MCF 10A (cell line): ENCODE data around the gene DYNC1H1. TPM values are rescaled to one million over a fixed set of nuclear protein-coding genes. Genes with fewer than 3 reads are reported as not detected.
"Not testable (repeated sequence)": the region's sequence is repeated elsewhere in the genome, so short reads cannot be mapped to it uniquely, and the experiment has no call there.

Experiments
- BruUV-seq: library from RNA; stranded (reverse); fragments of 400-500 nt; replicated peaks from 2 replicates; lab custom pipeline; 2021; lab: Mats Ljungman, UMichigan
- CTCF ChIA-PET: fragments of 300-600 bp; sonication (Branson Sonifier 250); formaldehyde crosslinking; extraction: SDS; loops from one replicate; lab custom pipeline; 2021; ENCODE audit warnings: antibody characterized with exemption, inconsistent platforms; lab: Yijun Ruan, JAX
- POLR2A ChIA-PET: fragments of 300-600, 350-650 bp; sonication (Branson Sonifier 250); formaldehyde crosslinking; extraction: SDS; loops from one replicate; lab custom pipeline; 2020; ENCODE audit warnings: antibody characterized with exemption, inconsistent platforms; lab: Yijun Ruan, JAX
- DNase-seq: peaks from one replicate; pipeline ENCODE4 v3.0.0-alpha.2; 2018; ENCODE audit not compliant: unreplicated experiment
- H3K27ac Mint-ChIP-seq: one replicate; pipeline ENCODE4 v1.8.0; 2022; ENCODE audit warnings: mild to moderate bottlenecking, low read depth, mixed read lengths; ENCODE audit not compliant: unreplicated experiment
- H3K27me3 Mint-ChIP-seq: one replicate; pipeline ENCODE4 v1.8.0; 2022; ENCODE audit warnings: mixed read lengths; ENCODE audit not compliant: insufficient read depth, unreplicated experiment
- H3K36me3 Mint-ChIP-seq: one replicate; pipeline ENCODE4 v1.8.0; 2022; ENCODE audit warnings: mild to moderate bottlenecking, moderate library complexity, mixed read lengths; ENCODE audit not compliant: insufficient read depth, unreplicated experiment
- H3K4me1 Mint-ChIP-seq: one replicate; pipeline ENCODE4 v1.8.0; 2022; ENCODE audit warnings: mixed read lengths; ENCODE audit not compliant: insufficient read depth, unreplicated experiment
- H3K4me3 Mint-ChIP-seq: one replicate; pipeline ENCODE4 v1.8.0; 2022; ENCODE audit warnings: mild to moderate bottlenecking, moderate library complexity, mixed read lengths; ENCODE audit not compliant: unreplicated experiment
- H3K9me3 Mint-ChIP-seq: one replicate; pipeline ENCODE4 v1.8.0; 2022; ENCODE audit warnings: mixed read lengths; ENCODE audit not compliant: unreplicated experiment
- intact Hi-C: fragments of 100-400 bp; cut with micrococcal nuclease; formaldehyde crosslinking; loops from 2 replicates; pipeline ENCODE4 v1.14.1; 2022
- total RNA-seq: library from RNA; stranded (reverse); gene quantifications from 2 replicates; pipeline ENCODE4 v1.2.3, GENCODE V29; 2022
- TF ChIP-seq, protein P1 (sequence below): fragments of 200-600 bp; IDR thresholded peaks from one replicate; pipeline ENCODE4 v1.8.0; 2022; ENCODE audit warnings: antibody characterized with exemption, mild to moderate bottlenecking; ENCODE audit not compliant: unreplicated experiment

The DYNC1H1 gene
- total RNA-seq, 1 experiment from 2014 or later: 704 TPM

GRCh38 chr14:101970830-101971400 is 6.5 kb downstream of the DYNC1H1 start:
- peak overlapping the region; percentile 21 for H3K4me3 Mint-ChIP-seq
- H3K9me3 Mint-ChIP-seq: no peaks in the 10 kb centered on the region
- peak overlapping the region; percentile 64 for H3K27ac Mint-ChIP-seq
- no peak for DNase-seq
- peaks cover 47% of the 10 kb centered on the region for H3K36me3 Mint-ChIP-seq
- no peaks in the 10 kb centered on the region for H3K27me3 Mint-ChIP-seq
- ChIA-PET CTCF (interaction anchor here (0.6 kb wide), 1 partner anchor 8 kb away, joined by 3 read pairs; no protein-coding TSS in a partner anchor), POLR2A (interaction anchor here (2.3 to 3.1 kb wide), 3 partner anchors 9 to 22 kb away, joined by 12 to 20 read pairs (median 15); no protein-coding TSS in a partner anchor)
- TF ChIP-seq, protein P1, sequence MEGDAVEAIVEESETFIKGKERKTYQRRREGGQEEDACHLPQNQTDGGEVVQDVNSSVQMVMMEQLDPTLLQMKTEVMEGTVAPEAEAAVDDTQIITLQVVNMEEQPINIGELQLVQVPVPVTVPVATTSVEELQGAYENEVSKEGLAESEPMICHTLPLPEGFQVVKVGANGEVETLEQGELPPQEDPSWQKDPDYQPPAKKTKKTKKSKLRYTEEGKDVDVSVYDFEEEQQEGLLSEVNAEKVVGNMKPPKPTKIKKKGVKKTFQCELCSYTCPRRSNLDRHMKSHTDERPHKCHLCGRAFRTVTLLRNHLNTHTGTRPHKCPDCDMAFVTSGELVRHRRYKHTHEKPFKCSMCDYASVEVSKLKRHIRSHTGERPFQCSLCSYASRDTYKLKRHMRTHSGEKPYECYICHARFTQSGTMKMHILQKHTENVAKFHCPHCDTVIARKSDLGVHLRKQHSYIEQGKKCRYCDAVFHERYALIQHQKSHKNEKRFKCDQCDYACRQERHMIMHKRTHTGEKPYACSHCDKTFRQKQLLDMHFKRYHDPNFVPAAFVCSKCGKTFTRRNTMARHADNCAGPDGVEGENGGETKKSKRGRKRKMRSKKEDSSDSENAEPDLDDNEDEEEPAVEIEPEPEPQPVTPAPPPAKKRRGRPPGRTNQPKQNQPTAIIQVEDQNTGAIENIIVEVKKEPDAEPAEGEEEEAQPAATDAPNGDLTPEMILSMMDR: no peak
- peaks cover 39% of the 10 kb centered on the region for H3K4me1 Mint-ChIP-seq
- no TSS peak for BruUV-seq
- intact Hi-C loops: no loop called here

DNA sequence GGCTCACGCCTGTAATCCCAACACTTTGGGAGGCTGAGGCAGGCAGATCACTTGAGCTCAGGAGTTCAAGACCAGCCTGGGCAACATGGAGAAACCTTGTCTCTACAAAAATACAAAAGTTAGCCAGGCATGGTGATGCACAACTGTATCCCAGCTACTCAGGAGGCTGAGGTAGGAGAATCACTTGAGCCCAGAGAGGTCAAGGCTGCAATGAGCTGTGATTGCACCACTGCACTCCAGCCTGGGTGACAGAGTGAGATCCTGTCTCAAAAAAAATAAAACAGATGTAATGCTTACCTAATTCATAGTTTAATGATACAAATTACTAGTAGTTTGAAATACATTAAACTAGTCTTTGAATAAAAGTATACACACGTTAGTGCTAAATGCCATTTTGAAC is 7.1 kb downstream of the DYNC1H1 start:
- intact Hi-C loops, H3K9me3 Mint-ChIP-seq, H3K4me3 Mint-ChIP-seq, BruUV-seq, DNase-seq, H3K27ac Mint-ChIP-seq, H3K27me3 Mint-ChIP-seq: not testable (repeated sequence)
- Mint-ChIP-seq H3K36me3 (peaks cover 52% of the 10 kb centered on the region), H3K4me1 (peaks cover 39% of the 10 kb centered on the region)
- ChIA-PET POLR2A (interaction anchor here (1.7 to 4.0 kb wide), 6 partner anchors 7 to 114 kb away, joined by 3 to 34 read pairs (median 14); partner anchors contain the start of gene DYNC1H1), CTCF (interaction anchor here (0.6 to 4.6 kb wide), 4 partner anchors 9 to 201 kb away, joined by 3 to 31 read pairs (median 4); no protein-coding TSS in a partner anchor)

- Mint-ChIP-seq H3K27me3 (no peaks in the 10 kb centered on the region), H3K27ac (peak overlapping the region; percentile 94), H3K4me3 (peak overlapping the region; percentile 62), H3K4me1 (peaks cover 39% of the 10 kb centered on the region), H3K36me3 (peaks cover 60% of the 10 kb centered on the region), H3K9me3 (no peaks in the 10 kb centered on the region)
- intact Hi-C loops: loop anchor here (1.0 kb wide), 2 partner anchors 8 kb away; partner anchors contain the start of gene DYNC1H1
- POLR2A ChIA-PET: interaction anchor here (0.9 to 4.0 kb wide), 11 partner anchors 8 to 1939 kb away, joined by 3 to 34 read pairs (median 4); partner anchors contain the start of gene DYNC1H1
- CTCF ChIA-PET: interaction anchor here (0.8 to 4.6 kb wide), 4 partner anchors 11 to 201 kb away, joined by 3 to 31 read pairs (median 4); no protein-coding TSS in a partner anchor
- TF ChIP-seq, protein P1: no peak
- TSS peak; percentile 97 for BruUV-seq
- DNase-seq: peak; percentile 99
Measured at GRCh38 chr14:101972126-101972866, 7.9 kb downstream of the DYNC1H1 start.

- Mint-ChIP-seq H3K36me3 (peaks cover 64% of the 10 kb centered on the region), H3K4me1 (peaks cover 32% of the 10 kb centered on the region), H3K27ac (peak overlapping the region; percentile 94), H3K9me3 (no peaks in the 10 kb centered on the region), H3K4me3 (peak overlapping the region; percentile 62), H3K27me3 (no peaks in the 10 kb centered on the region)
- ChIA-PET CTCF (interaction anchor here (0.7 to 4.6 kb wide), 4 partner anchors 12 to 1388 kb away, joined by 3 to 31 read pairs (median 3); no protein-coding TSS in a partner anchor), POLR2A (interaction anchor here (0.9 to 4.0 kb wide), 7 partner anchors 8 to 1940 kb away, joined by 3 to 34 read pairs (median 4); partner anchors contain the start of gene DYNC1H1)
- peak; percentile 22 for DNase-seq
- TF ChIP-seq, protein P1: no peak
- intact Hi-C loops: no loop called here
- no TSS peak for BruUV-seq
Measured at GRCh38 chr14:101973356-101973755, 9.0 kb downstream of the DYNC1H1 start.
